GM12878 (cell line): ENCODE data around the gene UBQLN4. TPM values are rescaled to one million over a fixed set of nuclear protein-coding genes. Genes with fewer than 3 reads are reported as not detected.

ENCODE experiments used
- ATAC-seq: fragments of 200-7000 bp; cut with Tn5 transposase; 3 replicates; pipeline ENCODE4 v1.9.1; 2020; ENCODE audit warnings: mild to moderate bottlenecking, moderate library complexity
- BruUV-seq: library from RNA; stranded (reverse); fragments of 400-500 nt; replicated peaks from 2 replicates; lab custom pipeline; 2021; lab: Mats Ljungman, UMichigan
- CTCF ChIA-PET: fragments of 300-600 bp; sonication (Branson Sonifier 250); formaldehyde crosslinking; extraction: SDS; loops from one replicate; lab custom pipeline; 2021; ENCODE audit warnings: inconsistent platforms; lab: Yijun Ruan, JAX
- POLR2A ChIA-PET: fragments of 350-600 bp; formaldehyde crosslinking; extraction: SDS; loops from one replicate; lab custom pipeline; 2021; ENCODE audit warnings: inconsistent platforms; lab: Charles Lee
- RAD21 ChIA-PET: fragments of 300-600 bp; sonication (Branson Sonifier 250); formaldehyde crosslinking; loops from one replicate; lab custom pipeline; 2023; ENCODE audit warnings: antibody characterized with exemption; ENCODE audit not compliant: unreplicated experiment; lab: Charles Lee
- SMC1A ChIA-PET: fragments of 300-600 bp; sonication (Branson Sonifier 250); formaldehyde crosslinking; loops from one replicate; lab custom pipeline; 2023; ENCODE audit not compliant: unreplicated experiment, uncharacterized antibody; lab: Charles Lee
- DNase-seq: peaks from one replicate; pipeline ENCODE4 v3.0.0-alpha.2; 2011; ENCODE audit warnings: low read depth, low spot score
- FAIRE-seq: peaks from 3 replicates; lab custom pipeline; 2011; peaks lifted over from hg19 to GRCh38; lab: Jason Lieb, UNC
- H2AFZ ChIP-seq: 2 replicates; pipeline ENCODE4 v1.6.0; 2011; ENCODE audit warnings: low read depth, low read length, control low read depth; ENCODE audit not compliant: control insufficient read depth
- H3K27ac ChIP-seq: 2 replicates; pipeline ENCODE4 v1.5.1; 2011; ENCODE audit warnings: control low read depth; ENCODE audit not compliant: control insufficient read depth, insufficient read depth
- H3K27me3 ChIP-seq, 2 experiments: replicated peaks in 1 of 2; 2 replicates each; pipeline versions ENCODE4 v1.6.0 to v1.6.1; 2011; ENCODE audit warnings: low read length in 1 of 2; ENCODE audit not compliant: control insufficient read depth in 2 of 2, insufficient read depth in 2 of 2
- H3K36me3 ChIP-seq, 2 experiments: 2 replicates each; pipeline ENCODE4 v1.5.1; 2011; ENCODE audit warnings: low read length in 1 of 2; ENCODE audit not compliant: control insufficient read depth in 2 of 2, insufficient read depth in 2 of 2
- H3K4me1 ChIP-seq: 2 replicates; pipeline ENCODE4 v1.6.1; 2011; ENCODE audit warnings: mild to moderate bottlenecking, low read length, moderate library complexity, mixed read lengths; ENCODE audit not compliant: control insufficient read depth, insufficient read depth
- H3K4me2 ChIP-seq: 2 replicates; pipeline ENCODE4 v1.6.0; 2011; ENCODE audit warnings: control low read depth; ENCODE audit not compliant: control insufficient read depth, insufficient read depth
- H3K4me3 ChIP-seq: fragments of 200-600 bp; sonication (generic); 2 replicates; pipeline ENCODE4 v1.5.1; 2016
- H3K79me2 ChIP-seq: 2 replicates; pipeline ENCODE4 v1.6.0; 2011; ENCODE audit warnings: low read length; ENCODE audit not compliant: control insufficient read depth, insufficient read depth
- H3K9ac ChIP-seq: 2 replicates; pipeline ENCODE4 v1.8.0; 2011; ENCODE audit warnings: low read length, control low read depth, mixed read lengths; ENCODE audit not compliant: control insufficient read depth, insufficient read depth
- H3K9me3 ChIP-seq: replicated peaks from 3 replicates; pipeline ENCODE4 v1.5.1; 2011; ENCODE audit warnings: mild to moderate bottlenecking, low read length; ENCODE audit not compliant: control insufficient read depth, insufficient read depth
- H4K20me1 ChIP-seq: 2 replicates; pipeline ENCODE4 v1.6.0; 2011; ENCODE audit not compliant: control insufficient read depth, insufficient read depth
- CHD4 ChIP-seq: fragments of 200-600 bp; sonication (generic); IDR thresholded peaks from 2 replicates; pipeline ENCODE4 v1.6.1; 2016; ENCODE audit warnings: mild to moderate bottlenecking
- EGR1 ChIP-seq, 2 experiments: IDR thresholded peaks; 1 replicate in 1 of 2; 2 replicates in 1 of 2; pipeline ENCODE4 v1.6.1; 2011 to 2012; ENCODE audit warnings: low read depth in 2 of 2, low read length in 2 of 2, borderline replicate concordance in 1 of 2, mild to moderate bottlenecking in 1 of 2, moderate library complexity in 1 of 2
- FOXM1 ChIP-seq: IDR thresholded peaks from 2 replicates; pipeline ENCODE4 v1.6.1; 2012; ENCODE audit warnings: low read depth, mild to moderate bottlenecking, inconsistent platforms, low read length, moderate library complexity
- GABPA ChIP-seq: IDR thresholded peaks from 2 replicates; pipeline ENCODE4 v1.6.1; 2014; ENCODE audit warnings: antibody characterized with exemption, low read depth, mild to moderate bottlenecking, inconsistent platforms
- MTA2 ChIP-seq: fragments of 450-650 bp; IDR thresholded peaks from 2 replicates; pipeline ENCODE4 v1.6.1; 2016; ENCODE audit warnings: low read depth, mild to moderate bottlenecking, moderate library complexity
- NBN ChIP-seq: fragments of 450-650 bp; IDR thresholded peaks from 2 replicates; pipeline ENCODE4 v1.6.1; 2016
- NFYA ChIP-seq: IDR thresholded peaks from 2 replicates; pipeline ENCODE4 v1.6.1; 2011; ENCODE audit warnings: low read depth, mild to moderate bottlenecking, low read length, improper control_type of control experiment, borderline replicate concordance
- NFYB ChIP-seq: IDR thresholded peaks from 2 replicates; pipeline ENCODE4 v1.6.1; 2011; ENCODE audit warnings: low read depth, mild to moderate bottlenecking, low read length, improper control_type of control experiment, moderate library complexity; ENCODE audit not compliant: insufficient read depth
- PAX8 ChIP-seq: fragments of 450-650 bp; IDR thresholded peaks from 2 replicates; pipeline ENCODE4 v1.6.1; 2017; ENCODE audit warnings: mild to moderate bottlenecking, moderate library complexity
- POU2F2 ChIP-seq: IDR thresholded peaks from 3 replicates; pipeline ENCODE4 v1.6.1; 2011; ENCODE audit warnings: low read depth, mild to moderate bottlenecking, low read length, borderline replicate concordance
- SP1 ChIP-seq: IDR thresholded peaks from one replicate; pipeline ENCODE4 v1.6.1; 2011; ENCODE audit warnings: low read depth, low read length
- ZSCAN29 ChIP-seq: fragments of 450-650 bp; IDR thresholded peaks from 2 replicates; pipeline ENCODE4 v1.6.1; 2017; ENCODE audit warnings: mild to moderate bottlenecking, moderate library complexity
- WGBS: methylation state at CpG from one replicate; pipeline ENCODE4 v1.1.6; 2016; ENCODE audit warnings: low lambda C conversion rate; ENCODE audit not compliant: insufficient replicate concordance, insufficient coverage; ENCODE audit errors: missing lambda C conversion rate; 5-methylcytosine and 5-hydroxymethylcytosine counted together
- in situ Hi-C: fragments of 300-500 bp; cut with MboI; formaldehyde crosslinking; loops from 9 replicates; pipeline ENCODE4 v1.14.3; 2018; ENCODE audit warnings: mixed read lengths
- intact Hi-C: fragments of 100-400 bp; cut with micrococcal nuclease; formaldehyde crosslinking; loops from one replicate; pipeline ENCODE4 v1.14.2; 2022; ENCODE audit not compliant: unreplicated experiment
- polyA plus RNA-seq, 11 experiments: library from polyadenylated mRNA; depleted of rRNA in 4 of 11; unstranded in 6 of 11; stranded (reverse) in 5 of 11; fragments of >200 nt; fragmentation: Nextera tagmentation in 4 of 11; fragmentation: Illumina TruSeq in 1 of 11; extraction: Ambion mirVana in 4 of 11; extraction: Trizol in 1 of 11; gene quantifications; 1 replicate in 1 of 11; 2 replicates in 10 of 11; pipeline versions ENCODE4 v1.2.1 to v1.2.3, GENCODE V29; 2011 to 2016; ENCODE audit warnings: inconsistent platforms in 2 of 11, missing spikeins in 2 of 11, low read depth in 1 of 11
- total RNA-seq, 4 experiments: library from RNA; depleted of rRNA in 3 of 4; stranded (reverse); fragments of >200 nt in 3 of 4; fragmentation: Illumina TruSeq in 1 of 4; extraction: Trizol in 1 of 4; gene quantifications; 2 replicates each; pipeline versions ENCODE4 v1.2.1 to v1.2.3, GENCODE V29; 2013 to 2021
- TF ChIP-seq, protein P1 (sequence below): fragments of 450-650 bp; IDR thresholded peaks from 2 replicates; pipeline ENCODE4 v1.6.1; 2017; ENCODE audit warnings: mild to moderate bottlenecking, low read depth, inconsistent platforms; ENCODE audit not compliant: poor library complexity, severe bottlenecking

The UBQLN4 gene
- total and polyA plus RNA-seq, 10 of the 15 experiments (the other 5 are each of a cell fraction or from before 2014, with no cell fraction given) = 10.0 to 44.6 (median 19.7) TPM

DNA sequence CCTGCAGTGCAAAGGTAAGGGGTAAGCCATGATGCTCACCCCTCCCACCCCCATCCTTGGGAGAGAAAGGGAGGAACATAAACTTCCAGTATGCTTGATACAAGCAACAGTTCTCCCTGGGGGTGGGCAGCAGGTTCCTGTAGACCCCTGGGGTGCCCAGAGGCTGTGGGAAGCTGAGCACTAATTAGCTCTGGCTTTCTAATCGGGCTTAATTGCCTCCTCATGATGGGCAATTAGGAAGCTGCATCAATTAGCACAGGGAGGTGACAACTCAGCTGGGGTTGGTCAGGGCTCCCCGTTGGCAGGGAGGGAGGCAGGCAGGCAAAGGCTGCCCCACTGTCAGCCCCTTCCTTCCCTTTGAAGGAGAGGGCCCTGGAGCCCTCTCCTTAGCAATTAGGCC lies 45.2 kb upstream of the UBQLN4 start:
- intact Hi-C loops = loop anchor here (5.0 to 10.0 kb wide), 2 partner anchors 186 to 219 kb away; partner anchors contain the start of genes SMG5 and TMEM79
- Histone ChIP-seq H3K4me3 (no peak overlapping the region), H2AFZ (no peak overlapping the region), H3K4me2 (no peak overlapping the region), H3K36me3 (no peaks in the 10 kb centered on the region), H3K4me1 (peaks cover 44% of the 10 kb centered on the region), H4K20me1 (no peaks in the 10 kb centered on the region), H3K27ac (peak overlapping the region; percentile 51), H3K9ac (no peak overlapping the region), H3K79me2 (peaks cover 2% of the 10 kb centered on the region; the same call in 1 of the 2 replicates), H3K27me3 (no peaks in the 10 kb centered on the region), H3K9me3 (no peaks in the 10 kb centered on the region)
- WGBS = 77% methylated on average over 2 of the region's 2 CpGs
- FAIRE-seq (no peak), DNase-seq (no peak), ATAC-seq (no peak)
- TF ChIP-seq FOXM1 (no peak), MTA2 (0 out of 2 replicates have a peak, but pooled peaks have one; percentile 29)
- ChIA-PET POLR2A (interaction anchor here (0.9 to 6.8 kb wide), 6 partner anchors 8 to 126 kb away, joined by 3 to 89 read pairs (median 6); partner anchors contain the start of genes LMNA and PMF1), CTCF (interaction anchor here (1.2 to 21.5 kb wide), 4 partner anchors 9 to 221 kb away, joined by 3 to 1294 read pairs (median 13); partner anchors contain the start of gene LMNA), RAD21 (interaction anchor here (0.8 to 22.4 kb wide), 6 partner anchors 23 to 126 kb away, joined by 3 to 695 read pairs (median 4); partner anchors contain the start of gene LMNA), SMC1A (interaction anchor here (1.4 to 23.8 kb wide), 3 partner anchors 26 to 60 kb away, joined by 4 to 874 read pairs (median 6); partner anchors contain the start of gene LMNA)
- in situ Hi-C loops = no loop called here
- no TSS peak for BruUV-seq

DNA sequence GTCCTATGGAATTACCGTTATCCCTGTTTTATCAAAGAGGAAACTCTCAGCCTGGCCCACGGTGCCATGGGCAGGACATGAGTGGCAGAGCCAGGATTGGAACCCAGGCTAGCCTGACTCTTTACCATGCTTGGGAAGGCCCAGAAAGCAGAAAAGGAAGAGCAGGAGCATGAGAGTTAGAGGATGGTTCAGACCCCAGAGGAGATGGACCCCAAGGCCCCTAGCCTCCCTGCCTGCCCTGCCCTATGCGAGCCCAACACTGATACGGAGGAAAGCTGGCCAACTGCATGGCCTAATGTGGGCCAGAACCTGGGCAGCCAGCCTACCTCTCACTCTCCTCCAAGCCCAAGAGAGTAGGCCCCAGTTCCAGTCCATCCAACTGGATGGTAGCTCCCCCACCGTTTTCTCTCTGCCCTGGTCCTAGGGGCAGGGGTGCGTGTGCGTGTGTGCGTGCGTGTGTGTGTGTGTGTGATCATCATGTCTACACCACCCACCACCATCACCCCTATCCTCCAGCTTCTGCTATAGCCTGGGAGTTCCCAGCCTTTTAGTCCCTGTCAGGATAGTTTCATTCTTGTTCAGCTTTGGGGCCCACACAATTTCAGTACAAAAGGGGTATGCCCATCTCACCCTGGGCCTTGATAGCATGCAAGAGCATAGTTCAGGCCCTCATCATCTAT lies 44.0 kb upstream of the UBQLN4 start:
- DNase-seq = peak; percentile 56
- Histone ChIP-seq H3K9ac (peak overlapping the region; percentile 59), H3K4me2 (peak overlapping the region; percentile 74), H3K79me2 (peaks cover 2% of the 10 kb centered on the region; the same call in 1 of the 2 replicates), H3K9me3 (no peaks in the 10 kb centered on the region), H3K27me3 (no peaks in the 10 kb centered on the region), H3K36me3 (no peaks in the 10 kb centered on the region), H2AFZ (no peak overlapping the region), H3K4me1 (peaks cover 38% of the 10 kb centered on the region), H4K20me1 (no peaks in the 10 kb centered on the region), H3K4me3 (no peak overlapping the region), H3K27ac (peak overlapping the region; percentile 79)
- ATAC-seq = peak; percentile 67
- in situ Hi-C loops (no loop called here), intact Hi-C loops (loop anchor here (5.0 to 10.0 kb wide), 2 partner anchors 187 to 220 kb away; partner anchors contain the start of genes SMG5 and TMEM79)
- WGBS = 30% methylated on average over 9 of the region's 9 CpGs
- peak; percentile 70 for FAIRE-seq
- ChIA-PET CTCF (interaction anchor here (0.7 to 21.5 kb wide), 21 partner anchors 8 to 273 kb away, joined by 3 to 1294 read pairs (median 5); partner anchors contain the start of genes LMNA and MEX3A), POLR2A (interaction anchor here (1.0 to 6.8 kb wide), 9 partner anchors 8 to 115 kb away, joined by 3 to 89 read pairs (median 9); partner anchors contain the start of genes LMNA and PMF1), RAD21 (interaction anchor here (0.7 to 22.4 kb wide), 14 partner anchors 9 to 129 kb away, joined by 3 to 695 read pairs (median 4); partner anchors contain the start of gene LMNA), SMC1A (interaction anchor here (0.9 to 23.8 kb wide), 17 partner anchors 7 to 185 kb away, joined by 3 to 874 read pairs (median 3); partner anchors contain the start of genes LMNA, MEX3A and SMG5)
- TSS peak; percentile 93 for BruUV-seq
- TF ChIP-seq EGR1 (IDR thresholded peaks at IDR 0.05; ENCODE audit: borderline replicate concordance in 1 of 2, low read depth in 2 of 2, low read length in 2 of 2) = peak in 1 of 2 experiments; percentile 40; a peak in 1 of 3 replicates
- no peak for TF ChIP-seq ZSCAN29
- TF ChIP-seq NFYB = no peak
- no peak for TF ChIP-seq CHD4
- no peak for TF ChIP-seq NFYA
- peak; percentile 40; the same call in 1 of the 2 replicates for TF ChIP-seq NBN
- TF ChIP-seq, protein P1, sequence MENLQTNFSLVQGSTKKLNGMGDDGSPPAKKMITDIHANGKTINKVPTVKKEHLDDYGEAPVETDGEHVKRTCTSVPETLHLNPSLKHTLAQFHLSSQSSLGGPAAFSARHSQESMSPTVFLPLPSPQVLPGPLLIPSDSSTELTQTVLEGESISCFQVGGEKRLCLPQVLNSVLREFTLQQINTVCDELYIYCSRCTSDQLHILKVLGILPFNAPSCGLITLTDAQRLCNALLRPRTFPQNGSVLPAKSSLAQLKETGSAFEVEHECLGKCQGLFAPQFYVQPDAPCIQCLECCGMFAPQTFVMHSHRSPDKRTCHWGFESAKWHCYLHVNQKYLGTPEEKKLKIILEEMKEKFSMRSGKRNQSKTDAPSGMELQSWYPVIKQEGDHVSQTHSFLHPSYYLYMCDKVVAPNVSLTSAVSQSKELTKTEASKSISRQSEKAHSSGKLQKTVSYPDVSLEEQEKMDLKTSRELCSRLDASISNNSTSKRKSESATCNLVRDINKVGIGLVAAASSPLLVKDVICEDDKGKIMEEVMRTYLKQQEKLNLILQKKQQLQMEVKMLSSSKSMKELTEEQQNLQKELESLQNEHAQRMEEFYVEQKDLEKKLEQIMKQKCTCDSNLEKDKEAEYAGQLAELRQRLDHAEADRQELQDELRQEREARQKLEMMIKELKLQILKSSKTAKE = no peak
- TF ChIP-seq PAX8 = no peak
- TF ChIP-seq GABPA = no peak
- TF ChIP-seq SP1 = peak; percentile 73
- TF ChIP-seq POU2F2 = peak; percentile 71; the same call in 2 of the 3 replicates
